K562 (cell line): ENCODE measurements around the gene AKAP12. TPM values are rescaled to one million over a fixed set of nuclear protein-coding genes. Genes with fewer than 3 reads are reported as not detected.

Source experiments
- ATAC-seq: fragments of 200-7000 bp; cut with Tn5 transposase; 3 replicates; pipeline ENCODE4 v1.9.1; 2020; ENCODE audit warnings: moderate library complexity
- BruUV-seq: library from RNA; stranded (reverse); fragments of 400-500 nt; replicated peaks from 2 replicates; lab custom pipeline; 2021; lab: Mats Ljungman, UMichigan
- CTCF ChIA-PET: fragments of 300-600 bp; formaldehyde crosslinking; extraction: SDS; loops from one replicate; lab custom pipeline; 2021; ENCODE audit warnings: low intra/inter-chr PET ratio; lab: Yijun Ruan, JAX
- POLR2A ChIA-PET: fragments of 300-600, 350-650 bp; sonication (Branson Sonifier 250); formaldehyde crosslinking; extraction: SDS; loops from one replicate; lab custom pipeline; 2021; ENCODE audit warnings: antibody characterized with exemption, inconsistent platforms; lab: Yijun Ruan, JAX
- DNase-seq, 4 experiments: peaks; one replicate each; pipeline versions ENCODE4 v3.0.0 to v3.0.0-alpha.2; 2011 to 2018; ENCODE audit warnings: low spot score in 3 of 4, mixed read lengths in 3 of 4; ENCODE audit errors: extremely low read depth in 1 of 4
- FAIRE-seq: peaks from 2 replicates; lab custom pipeline; 2011; peaks lifted over from hg19 to GRCh38; lab: Jason Lieb, UNC
- H2AFZ ChIP-seq: 2 replicates; pipeline ENCODE4 v1.6.0; 2011; ENCODE audit warnings: low read depth, low read length, control low read depth, inconsistent platforms
- H3K27ac ChIP-seq: fragments of 200-600 bp; 3 replicates; pipeline ENCODE4 v1.8.0; 2011; ENCODE audit warnings: low read depth, mild to moderate bottlenecking, control low read depth, inconsistent platforms, low read length, moderate library complexity, mixed read lengths; ENCODE audit errors: extremely low read depth
- H3K27me3 ChIP-seq, 2 experiments: fragments of 300-600 bp in 1 of 2; 2 replicates in 1 of 2; 3 replicates in 1 of 2; pipeline versions ENCODE4 v1.6.0 to v1.8.0; 2011; ENCODE audit warnings: inconsistent platforms in 2 of 2, low read length in 2 of 2, mild to moderate bottlenecking in 1 of 2, mixed read lengths in 1 of 2, moderate library complexity in 1 of 2; ENCODE audit not compliant: control insufficient read depth in 2 of 2, insufficient read depth in 2 of 2
- H3K36me3 ChIP-seq: fragments of 300-600 bp; 3 replicates; pipeline ENCODE4 v1.8.0; 2011; ENCODE audit warnings: mild to moderate bottlenecking, low read length, inconsistent platforms; ENCODE audit not compliant: control insufficient read depth, insufficient read depth
- H3K4me1 ChIP-seq, 2 experiments: fragments of 200-600 bp in 1 of 2; replicated peaks in 1 of 2; 2 replicates in 1 of 2; 3 replicates in 1 of 2; pipeline versions ENCODE4 v1.5.1 to v1.8.0; 2011; ENCODE audit warnings: inconsistent platforms in 2 of 2, low read length in 2 of 2, mild to moderate bottlenecking in 1 of 2, mixed read lengths in 1 of 2, moderate library complexity in 1 of 2; ENCODE audit not compliant: control insufficient read depth in 2 of 2, insufficient read depth in 2 of 2
- H3K4me2 ChIP-seq: 2 replicates; pipeline ENCODE4 v1.6.1; 2011; ENCODE audit warnings: low read length, control low read depth, inconsistent platforms, mixed read lengths; ENCODE audit not compliant: insufficient read depth
- H3K4me3 ChIP-seq: fragments of 200-600 bp; sonication (generic), shearing (Covaris generic); 2 replicates; pipeline ENCODE4 v1.5.1; 2016; ENCODE audit warnings: control low read depth, inconsistent platforms
- H3K79me2 ChIP-seq: fragments of 200-600 bp; 3 replicates; pipeline ENCODE4 v1.8.0; 2011; ENCODE audit warnings: low read length, inconsistent platforms; ENCODE audit not compliant: control insufficient read depth, insufficient read depth
- H3K9ac ChIP-seq, 2 experiments: 2 replicates each; pipeline versions ENCODE4 v1.6.0 to v1.6.1; 2011; ENCODE audit warnings: low read depth in 2 of 2, low read length in 2 of 2, control low read depth in 1 of 2, inconsistent platforms in 1 of 2, mild to moderate bottlenecking in 1 of 2, mixed read lengths in 1 of 2; ENCODE audit not compliant: insufficient read depth in 1 of 2
- H3K9me1 ChIP-seq: one replicate; pipeline ENCODE4 v1.6.0; 2011; ENCODE audit warnings: inconsistent platforms, mild to moderate bottlenecking, low read length, moderate library complexity; ENCODE audit not compliant: control insufficient read depth, insufficient read depth
- H3K9me3 ChIP-seq: replicated peaks from 2 replicates; pipeline ENCODE4 v1.5.1; 2011; ENCODE audit warnings: low read depth, low read length, inconsistent platforms; ENCODE audit not compliant: control insufficient read depth, insufficient read depth
- H4K20me1 ChIP-seq: replicated peaks from 2 replicates; pipeline ENCODE4 v1.6.1; 2011; ENCODE audit warnings: low read length, inconsistent platforms, mixed read lengths; ENCODE audit not compliant: control insufficient read depth, insufficient read depth
- ARID3B ChIP-seq: fragments of 250-450 bp; sonication (Bioruptor Pico); IDR thresholded peaks from 2 replicates; pipeline ENCODE4 v1.4.0; 2020; ENCODE audit warnings: borderline replicate concordance
- BMI1 ChIP-seq: fragments of 150-350 bp; IDR thresholded peaks from 2 replicates; pipeline ENCODE4 v1.6.1; 2014; ENCODE audit warnings: low read length
- NFXL1 ChIP-seq: fragments of 450-650 bp; formaldehyde crosslinking; IDR thresholded peaks from 2 replicates; pipeline ENCODE4 v1.4.0; 2021; ENCODE audit warnings: mild to moderate bottlenecking
- PHF21A ChIP-seq: fragments of 450-650 bp; IDR thresholded peaks from 2 replicates; pipeline ENCODE4 v1.6.1; 2017; ENCODE audit warnings: low read depth, borderline replicate concordance
- POLR2AphosphoS2 ChIP-seq: IDR thresholded peaks from 2 replicates; pipeline ENCODE4 v1.6.1; 2012; ENCODE audit warnings: low read length, improper control_type of control experiment
- RFX7 ChIP-seq: fragments of 250-450 bp; sonication (Bioruptor Pico); IDR thresholded peaks from 2 replicates; pipeline ENCODE4 v1.5.1; 2021; ENCODE audit warnings: mild to moderate bottlenecking
- RHOXF2B ChIP-seq: fragments of 250-450 bp; sonication (Bioruptor Pico); conservative IDR thresholded peaks from 2 replicates; pipeline ENCODE4 v1.5.1; 2021
- SUPT5H ChIP-seq: fragments of 450-650 bp; IDR thresholded peaks from 2 replicates; pipeline ENCODE4 v1.6.1; 2016
- TCF7L2 ChIP-seq: fragments of 150-350 bp; IDR thresholded peaks from 2 replicates; pipeline ENCODE4 v1.6.1; 2016; ENCODE audit warnings: low read depth, mild to moderate bottlenecking, low read length, moderate library complexity
- ZBTB1 ChIP-seq: sonication (generic); formaldehyde crosslinking; IDR thresholded peaks from 2 replicates; pipeline ENCODE4 v1.8.1; 2023; ENCODE audit warnings: missing genetic modification reagents, low read depth, mild to moderate bottlenecking, borderline replicate concordance
- ZNF133 ChIP-seq: fragments of 250-450 bp; sonication (Bioruptor Pico); IDR thresholded peaks from 2 replicates; pipeline ENCODE4 v1.4.0; 2020; ENCODE audit warnings: mild to moderate bottlenecking
- ZNF143 ChIP-seq: sonication (generic); formaldehyde crosslinking; IDR thresholded peaks from 2 replicates; pipeline ENCODE4 v1.9.0; 2022; ENCODE audit warnings: mild to moderate bottlenecking, missing genetic modification reagents
- ZNF511 ChIP-seq: sonication (generic); formaldehyde crosslinking; IDR thresholded peaks from 2 replicates; pipeline ENCODE4 v1.8.0; 2022; ENCODE audit warnings: mild to moderate bottlenecking, missing genetic modification reagents
- WGBS: fragments of 100-300 bp; shearing (Covaris generic); methylation state at CpG from one replicate; pipeline ENCODE4 v1.1.6; 2016; ENCODE audit warnings: low coverage, mixed read lengths; ENCODE audit not compliant: insufficient coverage; ENCODE audit errors: missing lambda C conversion rate; 5-methylcytosine and 5-hydroxymethylcytosine counted together
- in situ Hi-C: fragments of 300-500 bp; cut with MboI; formaldehyde crosslinking; loops from 4 replicates; pipeline ENCODE4 v1.15.0; 2018; ENCODE audit warnings: inconsistent platforms, mixed read lengths
- intact Hi-C: fragments of 100-400 bp; cut with micrococcal nuclease; formaldehyde crosslinking; loops from 2 replicates; pipeline ENCODE4 v1.14.2; 2022
- polyA plus RNA-seq, 8 experiments: library from polyadenylated mRNA; depleted of rRNA in 4 of 8; stranded (reverse) in 5 of 8; unstranded in 3 of 8; fragments of >200 nt; fragmentation: Nextera tagmentation in 2 of 8; fragmentation: Illumina TruSeq in 1 of 8; extraction: Ambion mirVana in 2 of 8; extraction: Trizol in 1 of 8; gene quantifications; 2 replicates each; pipeline versions ENCODE4 v1.2.1 to v1.2.3, GENCODE V29; 2011 to 2014; ENCODE audit warnings: inconsistent platforms in 1 of 8, missing spikeins in 1 of 8
- total RNA-seq, 7 experiments: library from RNA; depleted of rRNA in 6 of 7; stranded (reverse); fragments of >200 nt in 6 of 7; fragmentation: Illumina TruSeq in 2 of 7; extraction: Trizol in 2 of 7; gene quantifications; 2 replicates each; pipeline versions ENCODE4 v1.2.1 to v1.2.3, GENCODE V29; 2011 to 2021; ENCODE audit warnings: low replicate concordance in 1 of 7

The AKAP12 gene
- total and polyA plus RNA-seq, 9 of the 15 experiments (the other 6 are each of a cell fraction or from before 2014, with no cell fraction given), result 0.08 to 2.0 (median 0.62) TPM

- BruUV-seq, result no TSS peak
- POLR2A ChIA-PET, result interaction anchor here (0.7 to 1.9 kb wide), 3 partner anchors 9 to 12 kb away, joined by 3 to 7 read pairs (median 4); no protein-coding TSS in a partner anchor
- no peak overlapping the region for H2AFZ ChIP-seq
- CTCF ChIA-PET, result no interaction called here
- peaks cover 37 to 61% of the 10 kb centered on the region in 2 experiments for H3K27me3 ChIP-seq
- ATAC-seq (no peak), FAIRE-seq (no peak)
- no peaks in the 10 kb centered on the region for H4K20me1 ChIP-seq
- no peak overlapping the region for H3K4me2 ChIP-seq
- under 1% methylated on average over 11 of the region's 11 CpGs for WGBS
- intact Hi-C loops, result no loop called here
- no peaks in the 10 kb centered on the region for H3K9me1 ChIP-seq
- no peaks in the 10 kb centered on the region for H3K79me2 ChIP-seq
- TF ChIP-seq ZNF511 (CRISPR knock-in tag) (no peak), RFX7 (no peak), RHOXF2B (CRISPR knock-in tag) (no peak), TCF7L2 (no peak), ZNF143 (CRISPR knock-in tag) (no peak), PHF21A (no peak), POLR2AphosphoS2 (no peak), BMI1 (no peak), NFXL1 (CRISPR knock-in tag) (no peak), ARID3B (CRISPR knock-in tag) (no peak), ZBTB1 (no peak), ZNF133 (CRISPR knock-in tag) (no peak), SUPT5H (no peak)
- TF ChIP-seq, all 486 proteins: peak for 0
- Histone ChIP-seq H3K9me3 (no peaks in the 10 kb centered on the region), H3K27ac (no peak overlapping the region), H3K9ac (no peak overlapping the region), H3K4me1 (no peaks in the 10 kb centered on the region; a peak in 1 of 5 replicates), H3K4me3 (no peak overlapping the region), H3K36me3 (no peaks in the 10 kb centered on the region)
- in situ Hi-C loops, result no loop called here
- DNase-seq, result no peak
These were observed 44.2 kb downstream of the AKAP12 start for GRCh38 chr6:151284012-151284411.
